Body of pancreas (tissue), 4 donors: ENCODE data around the gene SAA1. TPM values are rescaled to one million over a fixed set of nuclear protein-coding genes. Genes with fewer than 3 reads are reported as not detected.
A peak's percentile ranks its signal among the peaks of the same experiment; 100 is the strongest.
"Not testable (repeated sequence)": the region's sequence is repeated elsewhere in the genome, so short reads cannot be mapped to it uniquely, and the experiment has no call there.

ENCODE experiments used
- ATAC-seq: fragments of 150-250 bp; one replicate; pipeline ENCODE4 v1.9.1; 2016
- DNase-seq, 4 donors: peaks; one replicate each; pipeline ENCODE4 v3.0.0-alpha.2; 2019
- H3K27ac ChIP-seq, 4 donors: fragments of 200-600 bp; sonication (generic); 1 replicate in 3 of 4; 2 replicates in 1 of 4; pipeline versions ENCODE4 v1.5.1 to v1.6.1; 2016 to 2019; ENCODE audit warnings: mild to moderate bottlenecking in 1 of 4, mixed read lengths in 1 of 4, moderate library complexity in 1 of 4
- H3K27me3 ChIP-seq, 2 donors: fragments of 200-600 bp; sonication (generic); one replicate each; pipeline ENCODE4 v1.6.0; 2016; ENCODE audit warnings: mild to moderate bottlenecking in 1 of 2
- H3K36me3 ChIP-seq, 2 donors: fragments of 200-600 bp; sonication (generic); replicated peaks in 1 of 2; 2 replicates each; pipeline ENCODE4 v1.5.1; 2016; ENCODE audit warnings: low read depth in 2 of 2; ENCODE audit not compliant: insufficient read depth in 1 of 2
- H3K4me1 ChIP-seq: fragments of 200-600 bp; sonication (generic); one replicate; pipeline ENCODE4 v1.6.0; 2016
- H3K4me3 ChIP-seq, 2 donors: fragments of 200-600 bp; sonication (generic); 1 replicate in 1 of 2; 2 replicates in 1 of 2; pipeline ENCODE4 v1.5.1; 2016 to 2019
- H3K9me3 ChIP-seq, 3 donors: fragments of 200-600 bp; sonication (generic); 1 replicate in 2 of 3; 2 replicates in 1 of 3; pipeline ENCODE4 v1.5.1; 2016
- POLR2A ChIP-seq, 3 donors: fragments of 450-650 bp; IDR thresholded peaks; one replicate each; pipeline ENCODE4 v1.6.1; 2016; ENCODE audit warnings: antibody characterized with exemption in 3 of 3, mild to moderate bottlenecking in 2 of 3
- WGBS, 2 donors: methylation state at CpG; one replicate each; pipeline ENCODE4 v1.1.5; 2017; 5-methylcytosine and 5-hydroxymethylcytosine counted together
- intact Hi-C: fragments of 100-400 bp; cut with DNase I; formaldehyde crosslinking; loops from one replicate; pipeline ENCODE4 v1.15.1; 2023
- total RNA-seq, 2 donors: library from RNA; depleted of rRNA; stranded (reverse); fragments of >200 nt; gene quantifications; one replicate each; pipeline ENCODE4 v1.1.0, GENCODE V29; 2016
- TF ChIP-seq, protein P1 (sequence below), 7 experiments: fragments of 450-650 bp in 4 of 7; fragments of 200-600 bp in 3 of 7; sonication (generic) in 3 of 7; IDR thresholded peaks; one replicate each; pipeline ENCODE4 v1.5.1; 2016 to 2019; ENCODE audit warnings: antibody characterized with exemption in 7 of 7

Gene SAA1
- total RNA-seq, 2 donors from 2014 or later = 24.1 to 450 TPM

DNA sequence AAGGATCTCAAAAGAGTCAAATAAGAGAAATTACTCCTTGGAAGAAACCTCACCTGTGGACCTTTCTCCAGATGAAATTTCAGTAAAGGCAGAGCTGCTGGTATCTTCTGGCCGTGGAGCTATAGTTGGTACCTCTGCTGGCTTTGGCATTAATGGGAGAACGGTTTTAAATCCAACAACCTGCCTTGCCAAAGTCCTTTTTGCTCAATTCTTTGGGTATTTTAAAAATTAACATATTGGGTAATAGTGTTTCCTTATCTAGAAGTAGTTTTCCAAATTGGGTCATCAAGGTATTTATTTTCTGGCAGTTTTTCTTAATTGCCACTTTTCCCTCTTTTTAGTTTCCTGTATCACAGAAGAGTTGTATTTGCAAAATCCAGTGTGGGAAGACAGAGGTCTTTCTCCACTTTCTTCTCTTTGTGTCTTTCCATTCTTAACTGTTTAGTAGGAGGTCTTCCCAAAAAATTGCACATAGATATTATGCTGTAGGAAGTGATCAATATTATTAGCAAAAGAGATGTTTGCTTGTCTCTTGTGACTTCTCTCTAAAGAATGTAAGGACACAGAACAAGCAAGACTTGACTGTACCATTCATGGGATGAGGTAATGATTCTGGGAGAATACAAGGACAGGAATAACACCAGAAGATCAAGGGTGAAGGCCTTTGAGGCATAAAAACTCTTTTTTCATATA lies 29.3 kb upstream of the SAA1 start, which contains the start of gene SAA4:
TSS of gene SAA4 (minus strand) at position 139 of the 693 bp plus-strand sequence. CDS start 876 bp downstream, outside the sequence.
- no peaks in the 10 kb centered on the region for H3K36me3 ChIP-seq
- H3K9me3 ChIP-seq = no peaks in the 10 kb centered on the region
- 69 to 75% methylated on average over 2 of the region's 2 CpGs for WGBS, 2 donors
- intact Hi-C loops = no loop called here
- no peak for ATAC-seq
- no peaks in the 10 kb centered on the region for H3K27me3 ChIP-seq
- no peak for DNase-seq
- H3K4me1 ChIP-seq = no peaks in the 10 kb centered on the region
- no peak within 1 kb of the TSS for H3K27ac ChIP-seq
- TF ChIP-seq, protein P1, sequence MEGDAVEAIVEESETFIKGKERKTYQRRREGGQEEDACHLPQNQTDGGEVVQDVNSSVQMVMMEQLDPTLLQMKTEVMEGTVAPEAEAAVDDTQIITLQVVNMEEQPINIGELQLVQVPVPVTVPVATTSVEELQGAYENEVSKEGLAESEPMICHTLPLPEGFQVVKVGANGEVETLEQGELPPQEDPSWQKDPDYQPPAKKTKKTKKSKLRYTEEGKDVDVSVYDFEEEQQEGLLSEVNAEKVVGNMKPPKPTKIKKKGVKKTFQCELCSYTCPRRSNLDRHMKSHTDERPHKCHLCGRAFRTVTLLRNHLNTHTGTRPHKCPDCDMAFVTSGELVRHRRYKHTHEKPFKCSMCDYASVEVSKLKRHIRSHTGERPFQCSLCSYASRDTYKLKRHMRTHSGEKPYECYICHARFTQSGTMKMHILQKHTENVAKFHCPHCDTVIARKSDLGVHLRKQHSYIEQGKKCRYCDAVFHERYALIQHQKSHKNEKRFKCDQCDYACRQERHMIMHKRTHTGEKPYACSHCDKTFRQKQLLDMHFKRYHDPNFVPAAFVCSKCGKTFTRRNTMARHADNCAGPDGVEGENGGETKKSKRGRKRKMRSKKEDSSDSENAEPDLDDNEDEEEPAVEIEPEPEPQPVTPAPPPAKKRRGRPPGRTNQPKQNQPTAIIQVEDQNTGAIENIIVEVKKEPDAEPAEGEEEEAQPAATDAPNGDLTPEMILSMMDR (IDR thresholded peaks at IDR 0.05) = no peak
- TF ChIP-seq POLR2A (IDR thresholded peaks at IDR 0.05) = no peak
- H3K4me3 ChIP-seq = no peak within 1 kb of the TSS

DNA sequence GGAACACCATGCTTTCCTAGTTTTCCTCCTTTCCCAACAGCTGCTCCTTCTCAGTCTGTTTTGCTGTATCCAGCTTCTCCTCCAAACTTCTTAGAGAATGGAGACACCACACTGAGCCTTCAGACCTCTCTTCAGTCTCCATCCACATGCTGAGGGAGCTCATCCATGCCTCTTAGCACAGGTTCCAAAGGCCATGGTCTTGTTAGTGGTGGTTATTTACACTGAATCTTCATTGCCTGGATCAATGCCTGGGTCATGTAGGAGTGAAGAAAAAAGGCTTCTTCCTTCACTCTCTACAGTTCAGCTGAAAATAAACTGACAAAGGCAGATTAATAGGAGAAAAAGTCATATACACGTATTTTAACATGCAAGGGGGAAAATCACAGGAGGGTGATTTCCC lies 26.4 kb upstream of the SAA1 start:
- H3K36me3 ChIP-seq = no peaks in the 10 kb centered on the region
- H3K27me3 ChIP-seq = no peaks in the 10 kb centered on the region
- no peak overlapping the region for H3K4me3 ChIP-seq
- no peak for DNase-seq
- WGBS, 2 donors = 57 to 69% methylated on average over 1 of the region's 1 CpG
- no peak for TF ChIP-seq POLR2A (IDR thresholded peaks at IDR 0.05)
- TF ChIP-seq, protein P1 (IDR thresholded peaks at IDR 0.05) = no peak
- no peak for ATAC-seq
- intact Hi-C loops = no loop called here
- H3K4me1 ChIP-seq = no peaks in the 10 kb centered on the region
- H3K9me3 ChIP-seq = no peaks in the 10 kb centered on the region
- H3K27ac ChIP-seq = no peak overlapping the region

GRCh38 chr11:18243783-18244362 lies 22.2 kb upstream of the SAA1 start:
- Histone ChIP-seq H3K9me3 (no peaks in the 10 kb centered on the region), H3K27me3 (no peaks in the 10 kb centered on the region), H3K4me1 (no peaks in the 10 kb centered on the region), H3K27ac (no peak overlapping the region), H3K4me3 (no peak overlapping the region), H3K36me3 (no peaks in the 10 kb centered on the region)
- DNase-seq = peak; percentile 57 to 75 (median 59)
- intact Hi-C loops = no loop called here
- 0% methylated on average over 1 of the region's 1 CpG for whole genome bisulfite sequencing, 2 donors
- no peak for TF ChIP-seq POLR2A (IDR thresholded peaks at IDR 0.05)
- TF ChIP-seq, protein P1 (IDR thresholded peaks at IDR 0.05) = peak; percentile 47 to 86 (median 70)
- ATAC-seq = peak; percentile 50

- ATAC-seq = no peak
- 52 to 59% methylated on average over 6 of the region's 6 CpGs for WGBS, 2 donors
- H3K4me1 ChIP-seq = no peaks in the 10 kb centered on the region
- no peaks in the 10 kb centered on the region for H3K36me3 ChIP-seq
- H3K4me3 ChIP-seq = no peak overlapping the region
- H3K9me3 ChIP-seq = no peaks in the 10 kb centered on the region
- DNase-seq = no peak
- no peaks in the 10 kb centered on the region for H3K27me3 ChIP-seq
- intact Hi-C loops = no loop called here
- H3K27ac ChIP-seq = no peak overlapping the region
- TF ChIP-seq, protein P1 (IDR thresholded peaks at IDR 0.05) = no peak
- TF ChIP-seq POLR2A (IDR thresholded peaks at IDR 0.05) = no peak
These were observed 20.7 kb upstream of the SAA1 start for GRCh38 chr11:18245396-18245795.

DNA sequence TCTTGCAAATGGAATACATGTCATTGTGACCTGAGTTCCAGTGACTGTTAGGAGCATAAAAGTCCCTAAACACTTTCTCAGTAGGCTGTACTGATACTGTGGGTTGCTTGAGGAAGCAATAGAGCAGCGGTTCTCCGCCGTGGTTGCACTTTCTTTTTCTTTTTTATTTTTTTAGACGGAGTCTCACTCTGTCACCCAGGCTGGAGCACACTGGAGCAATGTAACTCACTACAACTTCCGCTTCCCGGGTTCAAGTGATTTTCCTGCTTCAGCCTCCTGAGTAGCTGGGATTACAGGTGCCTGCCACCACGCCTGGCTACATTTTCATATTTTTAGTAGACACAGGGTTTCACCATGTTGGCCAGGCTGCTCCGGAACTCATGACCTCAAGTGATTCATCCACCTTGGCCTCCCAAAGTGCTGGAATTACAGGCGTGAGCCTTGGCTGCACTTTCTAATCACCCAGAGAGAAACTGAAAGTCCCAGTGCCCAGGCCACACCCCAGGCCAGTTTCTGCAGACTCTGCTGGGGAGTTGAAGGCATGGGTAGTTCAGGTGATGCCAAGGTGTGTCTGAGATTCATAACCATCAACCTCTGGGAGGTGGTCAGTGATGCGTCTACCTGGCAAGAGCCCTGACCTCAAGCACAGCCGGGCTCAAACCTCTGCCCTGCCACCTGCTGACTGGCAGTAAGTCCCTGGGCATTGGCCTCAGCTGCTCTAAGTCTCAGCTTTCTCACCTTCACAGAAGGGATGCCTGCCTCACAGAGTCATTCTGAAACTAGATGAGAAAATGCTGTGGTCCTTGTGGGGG lies 19.5 kb upstream of the SAA1 start:
- H3K27ac ChIP-seq, DNase-seq, H3K9me3 ChIP-seq, H3K36me3 ChIP-seq, intact Hi-C loops, H3K27me3 ChIP-seq, H3K4me1 ChIP-seq, H3K4me3 ChIP-seq, ATAC-seq: not testable (repeated sequence)
- 57 to 74% methylated on average over 8 to 11 of the region's 11 CpGs for WGBS, 2 donors

- H3K27ac ChIP-seq, H3K27me3 ChIP-seq, H3K36me3 ChIP-seq, H3K4me1 ChIP-seq, DNase-seq, ATAC-seq, H3K4me3 ChIP-seq, intact Hi-C loops, H3K9me3 ChIP-seq: not testable (repeated sequence)
- WGBS, 2 donors = 50 to 64% methylated on average over 1 to 4 of the region's 6 CpGs
These were observed 18.9 kb upstream of the SAA1 start for GRCh38 chr11:18247191-18247581.
